Adipose tissue (tissue), 3 donors: ENCODE data around the gene TMEM190. TPM values are rescaled to one million over a fixed set of nuclear protein-coding genes. Genes with fewer than 3 reads are reported as not detected.
"Not testable (repeated sequence)": the region's sequence is repeated elsewhere in the genome, so short reads cannot be mapped to it uniquely, and the experiment has no call there.

Experiments
- H3K27ac ChIP-seq: one replicate; pipeline ENCODE4 v1.5.1; 2013; ENCODE audit warnings: low read depth, low read length
- WGBS, 3 donors: extraction: QIAGEN DNeasy Blood & Tissue Kit; methylation state at CpG; one replicate each; pipeline ENCODE4 v1.1.7; 2013; 5-methylcytosine and 5-hydroxymethylcytosine counted together
- polyA plus RNA-seq, 3 donors: library from polyadenylated mRNA; stranded (reverse); fragments of 200-250 nt; gene quantifications; one replicate each; pipeline ENCODE4 v1.2.3, GENCODE V29; 2013
- donor health status: healthy with polysubstance abuse.
- donor health status: Bipolar disorder and iron deficiency.
- donor health status: healthy.

TMEM190 gene
- polyA plus RNA-seq, 3 donors = not detected

DNA sequence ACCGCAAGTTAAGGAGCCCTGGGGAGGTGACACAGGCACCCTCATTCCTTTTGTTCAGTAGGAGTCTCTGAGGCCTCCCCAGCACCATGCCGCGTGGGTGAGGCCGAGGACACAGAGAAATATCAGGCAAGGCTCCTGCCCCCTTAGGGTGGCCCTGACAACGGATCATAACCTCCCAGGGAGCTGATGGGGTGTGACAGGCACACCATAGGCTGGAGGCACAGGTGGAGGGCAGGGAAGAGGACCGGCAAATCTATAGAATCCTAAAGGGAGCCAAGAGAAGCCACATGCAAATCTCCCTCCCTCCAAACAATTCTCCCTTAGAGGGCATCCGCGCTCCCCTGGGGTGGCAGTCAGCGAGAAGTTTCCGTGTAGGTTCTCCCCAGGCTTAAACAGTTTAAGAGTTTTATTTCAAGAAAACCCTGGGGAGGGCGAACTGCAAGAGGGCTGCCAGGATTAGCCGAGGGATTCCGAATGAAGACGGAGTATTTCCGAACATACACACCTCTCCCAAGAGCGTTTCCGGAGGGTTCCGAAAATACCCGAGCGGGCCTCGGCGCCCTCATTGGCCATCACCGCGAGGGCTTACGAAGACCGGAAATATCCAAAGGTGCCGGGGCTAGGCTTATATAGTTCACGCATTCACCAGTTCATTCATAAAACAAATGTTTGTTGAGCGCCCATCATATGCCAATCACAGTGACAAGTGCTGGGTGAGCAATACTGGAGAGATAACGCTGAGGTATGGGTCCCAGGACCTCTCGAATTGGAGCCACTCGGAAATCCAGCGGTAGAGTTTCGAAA, 8.5 kb downstream of the TMEM190 start:
- 2 to 7% (median 6%) methylated on average over 34 of the region's 34 CpGs for WGBS, 3 donors
- H3K27ac ChIP-seq = peak overlapping the region; percentile 12

DNA sequence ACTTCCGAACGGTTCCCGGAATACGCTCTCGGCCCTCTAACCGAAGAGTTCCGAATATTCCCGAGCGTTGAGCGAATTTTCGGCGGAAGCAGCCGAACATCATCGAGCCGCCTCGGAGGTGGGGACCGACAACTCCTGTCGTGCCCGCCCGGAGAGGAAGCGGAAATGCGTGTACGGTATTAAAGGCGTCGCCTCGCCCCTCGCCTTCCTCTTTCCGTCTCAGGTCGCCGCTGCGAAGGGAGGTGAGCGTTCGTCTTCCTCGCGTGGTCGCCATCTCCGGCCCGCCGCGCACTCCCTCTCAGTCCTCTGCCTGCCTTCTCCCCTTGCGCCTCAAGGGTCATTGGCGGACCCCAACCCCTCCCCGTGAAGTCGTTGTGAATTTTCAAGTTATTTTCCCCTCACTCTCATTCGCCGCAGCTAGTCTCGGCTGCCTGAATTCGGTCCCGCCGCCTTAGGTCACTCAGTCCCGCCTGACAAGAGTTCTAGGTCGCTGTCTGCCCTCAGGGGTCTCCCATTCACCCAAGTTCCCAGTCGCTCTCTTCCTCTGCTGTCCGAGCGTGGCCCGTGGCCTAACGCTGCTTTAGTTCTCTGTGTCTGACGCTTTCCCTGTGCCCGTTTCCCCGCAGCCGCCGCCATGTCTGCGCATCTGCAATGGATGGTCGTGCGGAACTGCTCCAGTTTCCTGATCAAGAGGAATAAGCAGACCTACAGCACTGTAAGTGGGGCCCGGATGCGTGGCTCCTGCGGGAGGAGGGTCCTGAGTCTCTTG, 9.3 kb downstream of the TMEM190 start, which contains the start of gene RPL28:
TSS of gene RPL28 (plus strand) at position 209 of the 769 bp plus-strand sequence. CDS start at position 635, 426 bp downstream.
- peak within 1 kb of the TSS; percentile 12 for H3K27ac ChIP-seq
- 0 to 1% (median 1%) methylated on average over 65 to 68 of the region's 68 CpGs for WGBS, 3 donors

GRCh38 chr19:55386493-55386971, 9.9 kb downstream of the TMEM190 start:
- WGBS, 3 donors = 2 to 3% (median 2%) methylated on average over 33 of the region's 33 CpGs
- no peak overlapping the region for H3K27ac ChIP-seq

DNA sequence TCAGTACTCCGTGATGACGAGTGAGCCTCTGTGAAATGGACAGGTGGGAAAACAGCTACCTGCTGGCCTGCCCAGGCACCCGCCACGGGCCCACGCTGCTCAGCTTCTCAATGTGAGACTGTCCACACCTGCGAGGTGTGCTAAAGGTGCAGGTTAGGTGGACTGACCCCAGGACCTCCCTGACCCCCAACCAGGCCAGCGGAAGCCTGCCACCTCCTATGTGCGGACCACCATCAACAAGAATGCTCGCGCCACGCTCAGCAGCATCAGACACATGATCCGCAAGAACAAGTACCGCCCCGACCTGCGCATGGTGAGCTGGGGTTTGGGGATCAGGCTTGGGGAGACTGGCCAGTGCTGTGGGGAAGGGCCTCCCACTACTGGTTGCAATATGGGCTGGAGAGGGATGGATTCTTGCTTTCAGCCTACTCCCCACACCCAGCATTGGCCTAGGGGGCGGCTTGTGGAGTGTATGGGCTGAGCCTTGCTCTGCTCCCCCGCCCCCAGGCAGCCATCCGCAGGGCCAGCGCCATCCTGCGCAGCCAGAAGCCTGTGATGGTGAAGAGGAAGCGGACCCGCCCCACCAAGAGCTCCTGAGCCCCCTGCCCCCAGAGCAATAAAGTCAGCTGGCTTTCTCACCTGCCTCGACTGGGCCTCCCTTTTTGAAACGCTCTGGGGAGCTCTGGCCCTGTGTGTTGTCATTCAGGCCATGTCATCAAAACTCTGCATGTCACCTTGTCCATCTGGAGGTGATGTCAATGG, 11.3 kb downstream of the TMEM190 start:
- H3K27ac ChIP-seq = no peak overlapping the region
- 78 to 88% (median 88%) methylated on average over 24 of the region's 24 CpGs for WGBS, 3 donors

DNA sequence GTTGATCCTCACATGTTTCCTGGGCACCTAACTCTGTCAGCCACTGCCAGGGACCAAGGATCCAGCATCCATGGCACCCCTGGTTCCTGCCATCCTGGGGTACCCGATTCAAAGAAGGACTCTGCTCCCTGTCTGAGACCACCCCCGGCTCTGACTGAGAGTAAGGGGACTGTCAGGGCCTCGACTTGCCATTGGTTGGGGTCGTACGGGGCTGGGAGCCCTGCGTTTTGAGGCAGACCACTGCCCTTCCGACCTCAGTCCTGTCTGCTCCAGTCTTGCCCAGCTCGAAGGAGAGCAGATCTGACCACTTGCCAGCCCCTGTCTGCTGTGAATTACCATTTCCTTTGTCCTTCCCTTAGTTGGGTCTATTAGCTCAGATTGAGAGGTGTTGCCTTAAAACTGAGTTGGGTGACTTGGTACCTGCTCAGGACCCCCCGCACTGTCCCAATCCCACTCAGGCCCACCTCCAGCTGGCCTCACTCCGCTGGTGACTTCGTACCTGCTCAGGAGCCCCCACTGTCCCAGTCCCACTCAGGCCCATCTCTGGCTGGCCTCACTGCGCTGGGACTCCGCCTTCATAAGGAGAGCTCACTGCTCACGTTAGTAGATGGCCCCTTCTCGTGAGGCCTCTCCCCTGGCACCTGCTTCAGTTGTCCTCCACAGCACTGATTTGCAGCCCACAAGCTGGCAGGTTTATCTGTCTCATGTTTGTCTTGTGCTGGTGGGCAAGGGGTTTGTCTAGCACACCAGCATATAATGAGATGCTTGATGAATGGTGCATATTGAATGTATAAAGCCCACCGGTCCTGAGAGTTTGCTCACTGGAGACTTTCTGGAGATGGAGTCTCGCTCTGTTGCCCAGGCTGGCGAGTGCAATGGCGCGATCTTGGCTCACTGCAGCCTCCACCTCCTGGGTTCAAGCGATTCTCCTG, 13.0 kb downstream of the TMEM190 start:
- WGBS, 3 donors = 81 to 88% (median 83%) methylated on average over 20 to 21 of the region's 21 CpGs
- no peak overlapping the region for H3K27ac ChIP-seq

DNA sequence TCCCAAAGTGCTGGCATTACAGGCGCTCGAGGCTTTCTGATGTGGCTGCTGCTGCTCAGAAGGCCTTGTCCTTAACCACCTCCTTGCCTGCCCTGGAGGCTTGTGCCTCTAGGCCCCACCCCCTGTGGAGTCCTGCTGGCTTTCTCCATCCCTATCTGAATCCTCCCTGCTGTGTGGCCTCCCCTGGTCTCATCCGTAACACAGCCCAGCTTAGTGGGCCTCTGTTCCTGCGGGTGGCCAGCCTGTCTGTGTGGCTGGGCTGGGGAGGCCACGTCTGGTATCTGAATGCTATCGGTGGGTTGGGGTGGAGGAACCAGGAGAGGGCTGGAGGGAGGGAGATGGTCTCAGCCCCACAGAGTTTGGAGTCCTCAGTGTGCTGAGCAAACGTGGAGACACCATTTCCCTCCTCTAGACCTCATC, 13.8 kb downstream of the TMEM190 start:
- no peak overlapping the region for H3K27ac ChIP-seq
- 73 to 80% (median 78%) methylated on average over 7 of the region's 7 CpGs for WGBS, 3 donors

DNA sequence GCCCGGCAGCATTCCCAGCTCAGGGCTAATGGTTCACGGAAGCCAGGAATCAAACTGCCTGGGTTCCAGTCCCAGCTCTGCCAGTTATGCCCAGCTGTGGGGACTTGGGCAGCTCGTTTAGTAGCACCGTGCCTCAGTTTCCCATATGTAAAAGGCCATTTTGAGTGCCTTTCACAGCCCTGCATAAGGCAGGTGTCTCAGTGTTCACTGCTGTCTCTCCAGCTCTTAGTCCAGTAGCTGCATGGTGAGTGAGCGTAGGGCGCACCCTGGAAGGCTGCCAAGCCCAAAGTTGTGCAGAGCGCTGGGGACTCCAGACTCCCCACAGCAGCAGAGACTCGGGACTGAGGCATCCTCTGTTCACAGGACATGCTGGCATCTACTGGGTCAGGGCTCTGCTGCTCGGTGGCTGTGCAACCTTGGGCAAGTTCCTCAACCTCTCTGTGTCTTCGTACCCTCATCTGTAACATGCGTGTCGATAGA, 14.6 kb downstream of the TMEM190 start:
- WGBS, 3 donors = 74 to 88% (median 76%) methylated on average over 12 of the region's 12 CpGs
- no peak overlapping the region for H3K27ac ChIP-seq

DNA sequence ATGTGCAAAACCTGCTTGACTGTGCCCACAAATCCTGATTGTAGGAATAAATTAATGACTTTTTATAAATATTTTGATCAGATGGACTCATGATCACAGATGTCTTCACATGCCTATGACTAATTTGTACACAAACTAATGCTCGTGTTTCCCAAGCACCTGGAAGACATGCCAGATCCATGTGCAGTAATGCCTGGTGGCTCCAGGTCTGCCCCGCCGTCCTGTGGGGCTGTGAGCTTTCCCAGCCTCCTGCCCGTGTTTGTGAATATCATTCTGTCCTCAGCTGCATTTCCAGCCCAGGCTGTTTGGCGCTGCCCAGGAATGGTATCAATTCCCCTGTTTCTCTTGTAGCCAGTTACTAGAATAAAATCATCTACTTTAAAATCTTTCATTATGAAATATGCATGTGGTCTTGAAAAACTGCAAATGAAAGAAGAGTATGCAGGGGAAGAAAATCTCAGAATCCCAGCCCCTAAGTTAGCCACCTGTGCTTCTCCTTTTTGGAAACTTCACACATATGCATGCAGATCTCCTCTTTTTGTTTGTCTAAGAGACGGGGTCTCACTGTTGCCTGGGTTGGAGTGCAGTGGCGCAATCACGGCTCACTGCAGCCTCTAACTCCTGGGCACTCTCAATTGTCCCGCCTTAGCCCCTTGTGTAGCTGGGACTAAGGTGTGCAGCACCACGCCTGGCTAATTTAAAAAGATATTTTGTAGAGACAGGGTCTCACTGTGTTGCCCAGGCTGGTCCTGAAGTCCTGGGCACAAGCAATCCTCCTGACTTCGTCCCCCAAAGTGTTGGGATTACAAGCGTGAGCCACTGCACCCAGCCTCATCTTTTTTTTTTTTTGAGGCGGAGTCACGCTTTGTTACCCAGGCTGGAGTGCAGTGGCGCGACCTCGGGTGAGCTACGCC, 15.3 kb downstream of the TMEM190 start:
- WGBS, 3 donors = 81 to 87% (median 84%) methylated on average over 18 of the region's 18 CpGs
- H3K27ac ChIP-seq = no peak overlapping the region

DNA sequence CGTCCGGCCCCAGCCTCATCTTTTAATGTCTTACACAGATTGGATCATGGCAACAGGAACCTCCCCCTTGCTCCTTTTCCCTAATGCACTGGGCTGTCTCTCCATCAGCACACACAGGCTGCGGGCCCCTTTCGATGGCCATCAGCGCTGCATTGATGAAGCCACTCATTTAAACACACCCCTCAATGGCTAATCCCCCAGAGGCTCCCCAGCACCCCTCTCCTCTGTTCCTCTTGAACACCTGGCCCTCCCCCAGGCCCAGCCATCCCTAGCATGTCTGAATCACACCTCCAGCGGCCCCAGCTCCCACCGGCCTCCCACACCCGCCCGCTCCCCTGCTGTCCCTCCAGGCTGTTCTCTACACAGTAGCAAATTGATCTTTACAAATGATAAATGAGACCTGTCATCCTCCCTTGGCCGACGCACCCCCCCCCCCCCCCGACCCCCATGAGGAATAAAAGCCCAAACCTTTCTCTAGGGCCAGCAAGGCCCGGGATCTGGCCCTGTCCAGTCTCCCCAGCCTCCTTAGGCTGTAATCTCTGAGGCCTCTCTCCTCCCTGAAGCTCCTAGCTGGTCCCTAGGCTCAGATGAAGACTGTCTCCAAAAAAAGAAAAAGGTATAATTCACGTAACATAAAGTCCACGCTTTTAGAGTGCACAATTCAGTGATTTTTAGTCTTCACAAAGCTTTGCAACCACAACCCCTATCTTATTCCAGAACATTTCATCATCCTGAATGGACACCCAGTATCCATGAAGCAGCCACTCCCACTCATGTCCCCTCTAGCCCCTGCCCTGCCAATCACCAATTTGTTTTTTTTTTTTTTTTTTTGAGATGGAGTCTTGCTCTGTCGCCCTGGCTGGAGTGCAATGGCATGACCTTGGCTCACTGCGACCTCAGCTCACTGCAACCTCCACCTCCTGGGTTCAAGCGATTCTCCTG, 16.5 kb downstream of the TMEM190 start:
- WGBS, 3 donors = 69 to 79% (median 73%) methylated on average over 18 of the region's 18 CpGs
- H3K27ac ChIP-seq = no peak overlapping the region

DNA sequence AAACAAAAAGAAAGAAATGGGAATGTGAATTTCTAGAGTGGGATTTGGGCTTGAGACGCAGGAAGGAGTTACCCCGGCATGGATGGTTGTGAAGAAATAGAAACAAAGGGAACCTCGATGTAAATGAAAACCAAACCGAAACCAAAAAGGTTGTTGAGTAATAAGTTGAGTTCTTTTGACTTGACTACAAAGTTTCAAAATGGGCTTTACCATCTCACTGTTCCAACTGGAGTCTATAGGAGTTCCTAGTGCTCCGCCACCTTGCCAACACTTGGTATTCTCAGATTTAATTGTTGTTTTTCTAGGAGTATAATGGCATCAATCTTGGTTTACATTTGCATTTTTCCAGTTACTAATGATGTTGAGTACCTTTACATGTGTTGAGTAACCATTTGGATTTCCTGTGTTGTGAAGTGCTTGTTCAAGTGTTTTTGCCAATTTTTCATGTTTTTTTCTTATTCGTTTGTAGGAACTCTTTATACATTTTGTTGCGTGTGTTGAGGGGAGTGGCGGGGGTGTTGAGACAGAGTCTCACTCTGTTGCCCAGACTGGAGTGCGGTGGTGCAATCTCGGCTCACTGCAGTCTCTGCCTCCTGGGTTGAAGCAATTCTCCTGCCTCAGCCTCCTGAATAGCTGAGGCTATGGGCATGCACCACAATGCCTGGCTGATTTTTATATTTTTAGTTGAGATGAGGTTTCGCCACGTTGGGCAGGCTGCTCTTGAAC, 21.7 kb downstream of the TMEM190 start:
- no peak overlapping the region for H3K27ac ChIP-seq
- WGBS, 3 donors = 63 to 95% (median 64%) methylated on average over 12 of the region's 12 CpGs

DNA sequence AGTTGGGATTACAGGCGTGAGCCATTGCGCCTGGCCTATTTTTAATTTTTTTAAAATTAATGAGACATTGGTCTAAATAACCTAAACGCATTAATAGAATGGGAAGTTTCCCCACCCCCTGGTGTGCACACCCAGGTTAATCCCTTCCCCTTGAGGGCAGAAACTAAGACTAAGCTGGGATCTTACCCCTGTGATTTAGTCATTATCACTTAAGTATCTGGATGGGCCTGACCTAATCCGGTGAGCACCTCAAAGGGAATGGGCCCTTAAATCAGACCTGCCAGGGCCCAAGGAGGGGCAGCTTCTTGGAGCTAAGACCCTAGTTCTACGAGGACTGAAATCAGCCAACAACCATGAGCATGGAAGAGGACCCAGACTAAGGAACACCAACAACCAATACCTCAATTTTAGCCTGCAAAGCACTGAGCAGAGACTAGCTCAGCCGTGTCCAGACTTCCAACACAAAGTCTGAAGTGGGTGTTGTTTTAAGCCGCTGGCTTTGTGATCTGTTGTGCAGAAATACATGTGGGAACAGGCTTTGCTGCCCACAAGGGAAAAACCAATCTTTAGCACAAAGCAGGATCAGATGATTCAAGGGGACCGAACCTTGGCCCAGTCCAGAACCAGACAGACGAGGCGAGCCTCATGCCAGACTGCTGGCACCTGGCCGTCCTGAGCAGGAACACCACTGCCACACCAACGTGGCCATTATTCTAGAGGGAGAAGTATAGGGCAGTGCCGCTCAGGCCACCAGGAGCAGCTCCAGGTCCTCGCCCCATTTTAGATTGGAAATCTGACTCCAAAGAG, 23.9 kb downstream of the TMEM190 start:
- 85 to 88% (median 86%) methylated on average over 14 of the region's 14 CpGs for WGBS, 3 donors
- no peak overlapping the region for H3K27ac ChIP-seq

- not testable (repeated sequence) for H3K27ac ChIP-seq
- 90 to 95% (median 93%) methylated on average over 9 to 21 of the region's 28 CpGs for WGBS, 3 donors
Measured at GRCh38 chr19:55401390-55401789, 24.8 kb downstream of the TMEM190 start.

DNA sequence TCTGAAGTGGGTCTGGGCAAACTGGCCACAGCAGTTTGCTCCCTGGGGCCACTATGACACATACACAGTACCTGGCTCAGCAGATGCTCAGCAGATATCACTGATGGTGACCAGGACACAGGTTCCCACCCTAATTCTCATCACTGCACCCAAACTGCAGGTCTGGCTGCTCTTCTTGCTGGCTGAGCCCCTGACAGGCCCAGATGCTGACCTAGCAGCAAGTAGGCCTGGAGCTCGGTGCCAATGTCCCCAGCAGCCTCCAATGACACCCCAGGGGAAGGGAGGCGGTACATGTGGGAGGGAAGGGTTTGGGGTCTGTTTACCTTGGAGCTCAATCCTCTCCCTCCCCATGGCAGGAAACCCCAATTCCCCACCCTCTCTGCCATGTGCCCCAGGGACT, 25.9 kb downstream of the TMEM190 start:
- 75 to 89% (median 83%) methylated on average over 2 of the region's 2 CpGs for WGBS, 3 donors

GRCh38 chr19:55405638-55406037, 29.0 kb downstream of the TMEM190 start:
- H3K27ac ChIP-seq = no peak overlapping the region
- WGBS, 3 donors = 86 to 93% (median 86%) methylated on average over 5 of the region's 5 CpGs

More for the DNA sequence above, 25.9 kb downstream of the TMEM190 start:
- H3K27ac ChIP-seq = no peak overlapping the region
